AG08396 (cell line): Measurements from ENCODE around the gene SLC2A10.
A peak's percentile ranks its signal among the peaks of the same experiment; 100 is the strongest.

Experiments
- DNase-seq: peaks from one replicate; pipeline ENCODE4 v3.0.0; 2012; ENCODE audit warnings: low spot score, mixed read lengths

The SLC2A10 gene

GRCh38 chr20:46703435-46703834, 6.0 kb upstream of the SLC2A10 start:
- no peak for DNase-seq

GRCh38 chr20:46704714-46705377, 4.6 kb upstream of the SLC2A10 start:
- DNase-seq = no peak

- no peak for DNase-seq
Measured at GRCh38 chr20:46705378-46705729, 4.1 kb upstream of the SLC2A10 start.

GRCh38 chr20:46706242-46706641, 3.2 kb upstream of the SLC2A10 start:
- no peak for DNase-seq

- DNase-seq = no peak
Measured at GRCh38 chr20:46708172-46708860, 1.1 kb upstream of the SLC2A10 start.

- DNase-seq = no peak
Measured at GRCh38 chr20:46709055-46709458, 392 bp upstream of the SLC2A10 start.

GRCh38 chr20:46710153-46710913, 884 bp downstream of the SLC2A10 start:
- DNase-seq = no peak

- DNase-seq = no peak
Measured at GRCh38 chr20:46712056-46712636, 2.7 kb downstream of the SLC2A10 start.

- no peak for DNase-seq
Measured at GRCh38 chr20:46713957-46714834, 4.7 kb downstream of the SLC2A10 start.

GRCh38 chr20:46715292-46715756, 5.9 kb downstream of the SLC2A10 start:
- peak; percentile 71 for DNase-seq

GRCh38 chr20:46717818-46718541, 8.5 kb downstream of the SLC2A10 start:
- no peak for DNase-seq

GRCh38 chr20:46720019-46720418, 10.6 kb downstream of the SLC2A10 start:
- no peak for DNase-seq

GRCh38 chr20:46720776-46721425, 11.5 kb downstream of the SLC2A10 start:
- DNase-seq = no peak

- no peak for DNase-seq
Measured at GRCh38 chr20:46721476-46721875, 12.0 kb downstream of the SLC2A10 start.

- no peak for DNase-seq
Measured at GRCh38 chr20:46722450-46722849, 13.0 kb downstream of the SLC2A10 start.

GRCh38 chr20:46723039-46723438, 13.6 kb downstream of the SLC2A10 start:
- no peak for DNase-seq

- DNase-seq = no peak
Measured at GRCh38 chr20:46724343-46724959, 15.0 kb downstream of the SLC2A10 start.

- DNase-seq = no peak
Measured at GRCh38 chr20:46725186-46726165, 16.0 kb downstream of the SLC2A10 start.

GRCh38 chr20:46731770-46732169, 22.3 kb downstream of the SLC2A10 start:
- no peak for DNase-seq
